ENCODE results near the gene WDFY4.

The WDFY4 gene

GRCh38 chr10:48681740-48682139 lies 2.9 kb upstream of the WDFY4 start:
- H3K4me3 ChIP-seq (ENCODE audit: low read length), result no peak overlapping the region
- no peaks in the 10 kb centered on the region for H3K79me2 ChIP-seq (ENCODE audit: control insufficient read depth, insufficient read depth, low read length)
- no peak overlapping the region for H3K18ac ChIP-seq (ENCODE audit: low read length)
- H3K27me3 ChIP-seq (ENCODE audit: insufficient read depth, low read length, poor library complexity), result no peaks in the 10 kb centered on the region
- no peak overlapping the region for H2AK5ac ChIP-seq (ENCODE audit: low read length)
- no peak overlapping the region for H3K9ac ChIP-seq (ENCODE audit: low read length)
- H2BK5ac ChIP-seq (ENCODE audit: low read length), result no peak overlapping the region
- no peak overlapping the region for H3K4ac ChIP-seq (ENCODE audit: low read depth, low read length)
- H4K8ac ChIP-seq (ENCODE audit: low read depth, low read length), result no peak overlapping the region
- no peak overlapping the region for H3K56ac ChIP-seq (ENCODE audit: low read length)
- no peak overlapping the region for H4K5ac ChIP-seq (ENCODE audit: low read length)
- no peak for DNase-seq
- no peak overlapping the region for H3K23ac ChIP-seq (ENCODE audit: low read length)
- no peak overlapping the region for H2BK120ac ChIP-seq (ENCODE audit: low read depth, low read length)
- H2BK15ac ChIP-seq (replicated peaks; ENCODE audit: low read depth), result no peak overlapping the region
- no peaks in the 10 kb centered on the region for H3K4me1 ChIP-seq (ENCODE audit: control insufficient read depth, low read depth, low read length)
- no peaks in the 10 kb centered on the region for H3K79me1 ChIP-seq (ENCODE audit: low read length)
- WGBS (ENCODE audit: extremely low coverage, insufficient coverage, low lambda C conversion rate), result no CpG with 5 or more reads among the region's 3 CpGs
- no peak overlapping the region for H3K27ac ChIP-seq (ENCODE audit: low read depth, low read length)
- no peaks in the 10 kb centered on the region for H3K36me3 ChIP-seq (ENCODE audit: control insufficient read depth, insufficient read depth, low read length)
- H3K4me2 ChIP-seq (ENCODE audit: low read length), result no peak overlapping the region

GRCh38 chr10:48682265-48682664 lies 2.4 kb upstream of the WDFY4 start:
- Histone ChIP-seq H2BK120ac (ENCODE audit: low read depth, low read length) (no peak overlapping the region), H4K8ac (ENCODE audit: low read depth, low read length) (no peak overlapping the region), H3K79me1 (ENCODE audit: low read length) (no peaks in the 10 kb centered on the region), H3K56ac (ENCODE audit: low read length) (no peak overlapping the region), H3K23ac (ENCODE audit: low read length) (no peak overlapping the region), H2BK15ac (replicated peaks; ENCODE audit: low read depth) (no peak overlapping the region), H4K5ac (ENCODE audit: low read length) (no peak overlapping the region), H3K4me1 (ENCODE audit: control insufficient read depth, low read depth, low read length) (no peaks in the 10 kb centered on the region), H3K4me2 (ENCODE audit: low read length) (no peak overlapping the region), H3K36me3 (ENCODE audit: control insufficient read depth, insufficient read depth, low read length) (no peaks in the 10 kb centered on the region), H3K9ac (ENCODE audit: low read length) (no peak overlapping the region), H3K79me2 (ENCODE audit: control insufficient read depth, insufficient read depth, low read length) (no peaks in the 10 kb centered on the region), H3K4me3 (ENCODE audit: low read length) (no peak overlapping the region), H3K4ac (ENCODE audit: low read depth, low read length) (no peak overlapping the region), H3K27ac (ENCODE audit: low read depth, low read length) (no peak overlapping the region), H3K27me3 (ENCODE audit: insufficient read depth, low read length, poor library complexity) (no peaks in the 10 kb centered on the region), H3K18ac (ENCODE audit: low read length) (no peak overlapping the region), H2AK5ac (ENCODE audit: low read length) (no peak overlapping the region), H2BK5ac (ENCODE audit: low read length) (no peak overlapping the region)
- WGBS (ENCODE audit: extremely low coverage, insufficient coverage, low lambda C conversion rate), result no CpG with 5 or more reads among the region's 3 CpGs
- no peak for DNase-seq

GRCh38 chr10:48683424-48683823 lies 1.2 kb upstream of the WDFY4 start:
- DNase-seq, result no peak
- no peak overlapping the region for H3K56ac ChIP-seq (ENCODE audit: low read length)
- H2BK120ac ChIP-seq (ENCODE audit: low read depth, low read length), result no peak overlapping the region
- no peak overlapping the region for H4K8ac ChIP-seq (ENCODE audit: low read depth, low read length)
- no peak overlapping the region for H3K23ac ChIP-seq (ENCODE audit: low read length)
- no peak overlapping the region for H3K27ac ChIP-seq (ENCODE audit: low read depth, low read length)
- H3K4ac ChIP-seq (ENCODE audit: low read depth, low read length), result no peak overlapping the region
- H4K5ac ChIP-seq (ENCODE audit: low read length), result no peak overlapping the region
- no peak overlapping the region for H2BK15ac ChIP-seq (replicated peaks; ENCODE audit: low read depth)
- no peaks in the 10 kb centered on the region for H3K27me3 ChIP-seq (ENCODE audit: insufficient read depth, low read length, poor library complexity)
- H3K4me1 ChIP-seq (ENCODE audit: control insufficient read depth, low read depth, low read length), result no peaks in the 10 kb centered on the region
- no peak overlapping the region for H2BK5ac ChIP-seq (ENCODE audit: low read length)
- H3K79me2 ChIP-seq (ENCODE audit: control insufficient read depth, insufficient read depth, low read length), result no peaks in the 10 kb centered on the region
- no peak overlapping the region for H2AK5ac ChIP-seq (ENCODE audit: low read length)
- no peak overlapping the region for H3K18ac ChIP-seq (ENCODE audit: low read length)
- no peak overlapping the region for H3K9ac ChIP-seq (ENCODE audit: low read length)
- H3K4me3 ChIP-seq (ENCODE audit: low read length), result no peak overlapping the region
- H3K79me1 ChIP-seq (ENCODE audit: low read length), result no peaks in the 10 kb centered on the region
- no peak overlapping the region for H3K4me2 ChIP-seq (ENCODE audit: low read length)
- no peaks in the 10 kb centered on the region for H3K36me3 ChIP-seq (ENCODE audit: control insufficient read depth, insufficient read depth, low read length)
- no CpG with 5 or more reads among the region's 6 CpGs for WGBS (ENCODE audit: extremely low coverage, insufficient coverage, low lambda C conversion rate)

GRCh38 chr10:48683868-48684267 lies 805 bp upstream of the WDFY4 start:
- Histone ChIP-seq H2AK5ac (ENCODE audit: low read length) (no peak overlapping the region), H2BK15ac (replicated peaks; ENCODE audit: low read depth) (no peak overlapping the region), H3K9ac (ENCODE audit: low read length) (no peak overlapping the region), H3K18ac (ENCODE audit: low read length) (no peak overlapping the region), H4K5ac (ENCODE audit: low read length) (no peak overlapping the region), H3K79me2 (ENCODE audit: control insufficient read depth, insufficient read depth, low read length) (no peaks in the 10 kb centered on the region), H3K4ac (ENCODE audit: low read depth, low read length) (no peak overlapping the region), H3K27me3 (ENCODE audit: insufficient read depth, low read length, poor library complexity) (no peaks in the 10 kb centered on the region), H3K27ac (ENCODE audit: low read depth, low read length) (no peak overlapping the region), H3K36me3 (ENCODE audit: control insufficient read depth, insufficient read depth, low read length) (no peaks in the 10 kb centered on the region), H2BK120ac (ENCODE audit: low read depth, low read length) (no peak overlapping the region), H3K23ac (ENCODE audit: low read length) (no peak overlapping the region), H3K4me1 (ENCODE audit: control insufficient read depth, low read depth, low read length) (no peaks in the 10 kb centered on the region), H3K79me1 (ENCODE audit: low read length) (no peaks in the 10 kb centered on the region), H3K4me2 (ENCODE audit: low read length) (no peak overlapping the region), H3K56ac (ENCODE audit: low read length) (no peak overlapping the region), H2BK5ac (ENCODE audit: low read length) (no peak overlapping the region), H3K4me3 (ENCODE audit: low read length) (no peak overlapping the region), H4K8ac (ENCODE audit: low read depth, low read length) (no peak overlapping the region)
- no CpG with 5 or more reads among the region's 5 CpGs for WGBS (ENCODE audit: extremely low coverage, insufficient coverage, low lambda C conversion rate)
- DNase-seq, result no peak

GRCh38 chr10:48684463-48684791 lies 246 bp upstream of the WDFY4 start:
- H3K4ac ChIP-seq (ENCODE audit: low read depth, low read length), result no peak overlapping the region
- no peak overlapping the region for H4K5ac ChIP-seq (ENCODE audit: low read length)
- H3K4me1 ChIP-seq (ENCODE audit: control insufficient read depth, low read depth, low read length), result no peaks in the 10 kb centered on the region
- no peak overlapping the region for H2BK15ac ChIP-seq (replicated peaks; ENCODE audit: low read depth)
- H2BK120ac ChIP-seq (ENCODE audit: low read depth, low read length), result no peak overlapping the region
- H3K23ac ChIP-seq (ENCODE audit: low read length), result no peak overlapping the region
- no peak overlapping the region for H3K4me2 ChIP-seq (ENCODE audit: low read length)
- no peak for DNase-seq
- no peak overlapping the region for H3K4me3 ChIP-seq (ENCODE audit: low read length)
- no peaks in the 10 kb centered on the region for H3K36me3 ChIP-seq (ENCODE audit: control insufficient read depth, insufficient read depth, low read length)
- no peaks in the 10 kb centered on the region for H3K27me3 ChIP-seq (ENCODE audit: insufficient read depth, low read length, poor library complexity)
- no peak overlapping the region for H4K8ac ChIP-seq (ENCODE audit: low read depth, low read length)
- no peak overlapping the region for H2AK5ac ChIP-seq (ENCODE audit: low read length)
- WGBS (ENCODE audit: extremely low coverage, insufficient coverage, low lambda C conversion rate), result no CpG with 5 or more reads among the region's 6 CpGs
- no peak overlapping the region for H3K18ac ChIP-seq (ENCODE audit: low read length)
- no peaks in the 10 kb centered on the region for H3K79me2 ChIP-seq (ENCODE audit: control insufficient read depth, insufficient read depth, low read length)
- H3K27ac ChIP-seq (ENCODE audit: low read depth, low read length), result no peak overlapping the region
- H3K9ac ChIP-seq (ENCODE audit: low read length), result no peak overlapping the region
- H3K79me1 ChIP-seq (ENCODE audit: low read length), result no peaks in the 10 kb centered on the region
- H3K56ac ChIP-seq (ENCODE audit: low read length), result no peak overlapping the region
- H2BK5ac ChIP-seq (ENCODE audit: low read length), result no peak overlapping the region

- Histone ChIP-seq H4K8ac (ENCODE audit: low read depth, low read length) (no peak overlapping the region), H3K4ac (ENCODE audit: low read depth, low read length) (no peak overlapping the region), H2BK120ac (ENCODE audit: low read depth, low read length) (no peak overlapping the region), H4K5ac (ENCODE audit: low read length) (no peak overlapping the region), H3K36me3 (ENCODE audit: control insufficient read depth, insufficient read depth, low read length) (no peaks in the 10 kb centered on the region), H3K18ac (ENCODE audit: low read length) (no peak overlapping the region), H3K79me1 (ENCODE audit: low read length) (no peaks in the 10 kb centered on the region), H2BK5ac (ENCODE audit: low read length) (no peak overlapping the region), H3K56ac (ENCODE audit: low read length) (no peak overlapping the region), H2AK5ac (ENCODE audit: low read length) (no peak overlapping the region), H3K9ac (ENCODE audit: low read length) (no peak overlapping the region), H3K4me3 (ENCODE audit: low read length) (no peak overlapping the region), H3K4me2 (ENCODE audit: low read length) (no peak overlapping the region), H3K4me1 (ENCODE audit: control insufficient read depth, low read depth, low read length) (no peaks in the 10 kb centered on the region), H3K23ac (ENCODE audit: low read length) (no peak overlapping the region), H3K27ac (ENCODE audit: low read depth, low read length) (no peak overlapping the region), H2BK15ac (replicated peaks; ENCODE audit: low read depth) (no peak overlapping the region), H3K27me3 (ENCODE audit: insufficient read depth, low read length, poor library complexity) (no peaks in the 10 kb centered on the region), H3K79me2 (ENCODE audit: control insufficient read depth, insufficient read depth, low read length) (no peaks in the 10 kb centered on the region)
- no peak for DNase-seq
- no CpG with 5 or more reads among the region's 6 CpGs for WGBS (ENCODE audit: extremely low coverage, insufficient coverage, low lambda C conversion rate)
Observed at GRCh38 chr10:48685731-48686130, 1.1 kb downstream of the WDFY4 start.

All from mesendoderm (in vitro differentiated cells).